Stimulated activated CD4-positive, alpha-beta T cell treated with anti-CD3 and anti-CD28 coated beads, Interleukin-1b, Interleukin-23, amount 100 ng/mL, for 48 hours (primary cell): ENCODE data around the gene CCDC74B.
"Not testable (repeated sequence)": the region's sequence is repeated elsewhere in the genome, so short reads cannot be mapped to it uniquely, and the experiment has no call there.

ENCODE experiments used
- DNase-seq: peaks from one replicate; pipeline ENCODE4 v3.0.0-alpha.2; 2020

CCDC74B gene

GRCh38 chr2:130165293-130166016 is 20.5 kb upstream of the CCDC74B start:
- DNase-seq, result no peak

DNA sequence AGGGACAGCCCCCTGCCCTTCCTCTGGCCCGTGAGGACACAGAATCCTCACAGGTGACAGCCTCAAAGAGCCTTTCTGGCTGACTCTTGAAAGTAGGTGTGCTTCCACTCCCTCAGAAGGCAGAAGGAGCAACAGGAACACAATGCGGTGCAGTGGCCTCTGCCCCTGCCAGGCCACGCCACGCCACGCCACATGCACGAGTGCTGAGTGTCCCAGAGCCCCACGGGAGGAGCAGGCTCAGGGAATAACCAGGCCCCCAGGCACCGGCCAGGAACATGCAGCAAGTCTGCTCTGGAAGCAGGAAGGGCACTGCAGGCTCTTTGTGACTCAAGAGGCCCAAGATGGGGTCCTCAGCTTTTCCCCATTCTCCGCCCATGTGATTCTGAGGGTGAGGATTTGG is 18.1 kb upstream of the CCDC74B start:
- DNase-seq, result no peak

- DNase-seq, result not testable (repeated sequence)
These were observed 17.6 kb upstream of the CCDC74B start for GRCh38 chr2:130162486-130162885.

GRCh38 chr2:130160838-130161705 is 16.2 kb upstream of the CCDC74B start:
- DNase-seq, result not testable (repeated sequence)

- no peak for DNase-seq
These were observed 15.2 kb upstream of the CCDC74B start for GRCh38 chr2:130160131-130160530.

- not testable (repeated sequence) for DNase-seq
These were observed 14.5 kb upstream of the CCDC74B start for GRCh38 chr2:130159376-130159775.

GRCh38 chr2:130158631-130159030 is 13.7 kb upstream of the CCDC74B start:
- DNase-seq, result no peak

- not testable (repeated sequence) for DNase-seq
These were observed 13.1 kb upstream of the CCDC74B start for GRCh38 chr2:130157825-130158514.

GRCh38 chr2:130157354-130157753 is 12.4 kb upstream of the CCDC74B start:
- not testable (repeated sequence) for DNase-seq

DNA sequence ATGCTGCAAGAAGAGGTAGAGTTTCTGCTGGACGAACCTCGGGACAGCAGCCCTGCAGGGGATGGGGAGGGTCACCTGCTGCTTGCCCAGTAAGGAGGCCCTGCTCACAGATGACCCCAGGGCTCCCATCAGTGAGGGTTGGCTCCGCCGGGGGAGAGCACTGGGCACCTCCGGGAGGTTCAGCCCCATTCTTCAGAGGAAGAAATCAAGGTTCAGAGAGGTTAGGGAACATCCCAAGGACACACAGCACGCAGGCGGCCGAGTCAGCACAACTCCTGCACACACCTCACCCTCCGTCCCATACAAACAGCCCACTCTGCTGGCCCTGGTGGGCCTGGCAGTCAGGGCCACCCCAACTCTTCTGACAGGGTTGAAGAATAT is 11.7 kb upstream of the CCDC74B start:
- DNase-seq, result no peak

DNA sequence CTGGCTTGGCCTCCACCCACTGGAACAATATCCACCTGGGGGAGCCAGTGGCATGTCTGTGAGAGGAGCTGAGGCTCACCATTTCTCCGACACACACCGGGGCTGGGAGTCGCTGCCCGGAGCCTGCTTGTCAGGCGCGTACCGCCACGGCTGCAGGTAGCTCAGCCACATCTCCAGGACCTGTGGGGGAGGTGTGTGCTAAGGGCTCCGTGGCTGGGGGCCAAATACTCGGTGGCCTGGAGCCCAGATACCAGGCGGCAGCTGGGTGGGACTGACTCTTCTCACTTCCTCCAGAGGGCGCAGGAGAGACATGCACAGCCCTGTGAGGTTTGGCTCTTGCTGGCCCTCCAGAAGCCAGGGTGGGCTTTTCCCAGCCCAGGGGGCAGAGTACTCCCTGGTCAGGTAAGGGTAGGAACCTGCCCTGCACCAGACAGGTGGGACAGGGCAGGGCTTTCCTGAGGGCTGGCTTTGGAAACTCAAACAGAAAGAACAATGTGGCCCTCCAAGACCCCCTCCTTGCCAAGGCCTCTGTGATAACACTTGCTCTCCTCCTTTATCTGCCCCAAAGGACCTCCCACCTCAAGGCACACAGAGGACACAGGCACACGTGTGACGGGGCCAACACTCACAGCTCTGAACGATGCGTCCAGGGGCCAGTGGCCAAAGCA is 11.2 kb upstream of the CCDC74B start:
- DNase-seq, result not testable (repeated sequence)

GRCh38 chr2:130154773-130155765 is 10.2 kb upstream of the CCDC74B start:
- DNase-seq, result no peak

GRCh38 chr2:130154423-130154770 is 9.5 kb upstream of the CCDC74B start:
- DNase-seq, result not testable (repeated sequence)

GRCh38 chr2:130153721-130154422 is 9.0 kb upstream of the CCDC74B start:
- not testable (repeated sequence) for DNase-seq

DNA sequence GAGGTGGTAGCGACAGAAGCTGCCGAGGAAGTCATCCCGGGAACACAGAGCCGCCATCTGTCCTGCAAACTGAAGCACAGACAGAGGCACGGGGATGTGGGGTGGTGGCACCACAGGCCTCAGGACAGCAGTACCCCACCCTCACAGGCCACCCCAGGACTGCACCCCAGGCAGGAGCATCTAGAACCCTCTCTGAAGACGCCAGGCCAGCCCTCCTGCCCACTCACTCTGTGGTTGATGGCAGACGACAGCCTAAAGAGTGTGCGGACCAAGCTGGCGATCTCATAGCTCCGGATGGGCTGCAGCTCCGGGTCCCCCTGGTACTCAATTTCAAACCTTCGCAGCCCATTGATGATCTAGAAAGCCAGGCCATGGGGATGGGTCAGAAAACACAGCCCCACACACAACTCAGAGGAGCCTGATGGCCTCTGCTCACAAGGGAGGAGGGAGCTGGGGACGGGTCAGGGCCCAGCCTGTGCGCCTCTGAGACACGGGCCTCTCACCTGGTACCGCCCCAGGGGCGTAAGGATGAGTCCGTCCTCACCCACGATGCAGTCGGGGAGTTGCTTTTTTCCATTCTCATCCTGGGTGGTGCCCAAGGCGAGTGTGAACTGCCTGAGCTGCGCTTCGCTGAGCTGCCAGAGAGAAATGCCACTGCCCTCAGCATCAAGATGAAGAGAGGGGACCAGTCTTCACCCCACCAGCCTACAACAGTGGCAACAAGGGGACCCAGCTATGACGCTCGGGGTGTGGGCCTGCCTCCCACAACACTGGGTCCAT is 8.1 kb upstream of the CCDC74B start:
- no peak for DNase-seq

- DNase-seq, result not testable (repeated sequence)
These were observed 7.4 kb upstream of the CCDC74B start for GRCh38 chr2:130152136-130152815.

- not testable (repeated sequence) for DNase-seq
These were observed 6.2 kb upstream of the CCDC74B start for GRCh38 chr2:130151145-130151512.

DNA sequence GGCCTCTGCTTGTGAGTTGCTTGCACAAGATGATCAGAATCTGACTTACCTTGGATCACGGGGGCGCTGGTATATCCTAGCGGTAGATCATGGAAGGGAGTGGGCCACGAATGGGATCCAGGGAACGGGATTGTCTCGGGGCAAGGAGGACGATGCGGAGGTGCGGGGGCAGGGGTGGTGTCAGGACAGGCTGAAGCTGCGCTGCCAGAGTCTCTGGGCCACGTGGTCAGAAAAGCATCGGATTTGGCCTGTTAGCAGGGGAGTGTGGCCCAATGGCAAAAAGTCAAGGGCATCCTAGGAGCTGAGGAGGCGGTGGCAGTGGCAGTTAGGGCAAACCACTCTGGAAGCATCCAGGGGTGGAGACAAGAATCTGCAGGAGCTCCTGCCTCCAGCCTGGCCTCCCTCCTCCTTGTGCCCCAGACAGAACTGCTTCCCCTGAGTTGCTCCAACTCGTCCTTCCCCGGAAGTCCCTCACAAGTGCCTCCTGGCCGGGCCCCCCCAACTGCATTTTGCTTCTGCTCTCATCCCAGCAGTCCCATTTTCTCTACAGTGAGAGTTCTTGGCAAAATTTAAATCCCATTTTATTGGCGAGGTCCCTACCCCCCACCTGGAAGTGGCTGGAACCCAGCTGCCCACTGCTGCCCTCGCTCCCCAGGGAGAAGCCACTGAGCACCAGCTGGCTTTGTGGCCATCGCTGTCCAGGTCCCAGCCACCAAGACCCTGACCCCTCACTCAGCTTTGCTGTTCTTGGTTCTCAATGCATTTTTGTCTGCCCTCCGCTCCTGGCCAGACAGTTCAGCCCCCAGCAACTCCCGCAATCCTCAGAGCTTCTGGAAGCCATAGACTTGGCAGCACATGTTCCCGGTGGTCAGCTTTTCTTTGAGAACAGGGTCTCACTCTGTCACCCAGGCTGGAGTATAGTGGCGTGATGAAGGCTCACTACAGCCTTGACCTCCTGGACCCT is 5.6 kb upstream of the CCDC74B start:
- no peak for DNase-seq
